Measurements from ENCODE around the gene PIK3R2. TPM values are rescaled to one million over a fixed set of nuclear protein-coding genes. Genes with fewer than 3 reads are reported as not detected.

PIK3R2 gene
- total RNA-seq, 4 donors from 2014 or later = 12.2 to 38.1 (median 15.7) TPM

- peak in 1 of 2 donors; percentile 24 for DNase-seq (ENCODE audit: low spot score in 2 of 2)
- H3K27me3 ChIP-seq = no peaks in the 10 kb centered on the region
- peaks cover 0 to 39% (median 4%) of the 10 kb centered on the region in 3 donors for H3K36me3 ChIP-seq
- H3K4me3 ChIP-seq = peak overlapping the region in 2 of 4 donors; percentile 77 to 92
- TF ChIP-seq POLR2A (IDR thresholded peaks at IDR 0.05) (no peak), EP300 (IDR thresholded peaks at IDR 0.05) (no peak)
- TF ChIP-seq, protein P1, sequence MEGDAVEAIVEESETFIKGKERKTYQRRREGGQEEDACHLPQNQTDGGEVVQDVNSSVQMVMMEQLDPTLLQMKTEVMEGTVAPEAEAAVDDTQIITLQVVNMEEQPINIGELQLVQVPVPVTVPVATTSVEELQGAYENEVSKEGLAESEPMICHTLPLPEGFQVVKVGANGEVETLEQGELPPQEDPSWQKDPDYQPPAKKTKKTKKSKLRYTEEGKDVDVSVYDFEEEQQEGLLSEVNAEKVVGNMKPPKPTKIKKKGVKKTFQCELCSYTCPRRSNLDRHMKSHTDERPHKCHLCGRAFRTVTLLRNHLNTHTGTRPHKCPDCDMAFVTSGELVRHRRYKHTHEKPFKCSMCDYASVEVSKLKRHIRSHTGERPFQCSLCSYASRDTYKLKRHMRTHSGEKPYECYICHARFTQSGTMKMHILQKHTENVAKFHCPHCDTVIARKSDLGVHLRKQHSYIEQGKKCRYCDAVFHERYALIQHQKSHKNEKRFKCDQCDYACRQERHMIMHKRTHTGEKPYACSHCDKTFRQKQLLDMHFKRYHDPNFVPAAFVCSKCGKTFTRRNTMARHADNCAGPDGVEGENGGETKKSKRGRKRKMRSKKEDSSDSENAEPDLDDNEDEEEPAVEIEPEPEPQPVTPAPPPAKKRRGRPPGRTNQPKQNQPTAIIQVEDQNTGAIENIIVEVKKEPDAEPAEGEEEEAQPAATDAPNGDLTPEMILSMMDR (IDR thresholded peaks at IDR 0.05) = no peak
- peak overlapping the region in 3 of 4 donors; percentile 86 to 91 (median 88) for H3K27ac ChIP-seq
- 32 to 35% methylated on average over 13 of the region's 13 CpGs for WGBS, 2 donors
- no peaks in the 10 kb centered on the region for H3K9me3 ChIP-seq
- peaks cover 3 to 31% (median 22%) of the 10 kb centered on the region in 4 donors for H3K4me1 ChIP-seq
Measured at GRCh38 chr19:18119013-18119716, 33.8 kb upstream of the PIK3R2 start.

- WGBS, 2 donors = 60 to 68% methylated on average over 14 of the region's 14 CpGs
- no peaks in the 10 kb centered on the region for H3K9me3 ChIP-seq
Measured at GRCh38 chr19:18119717-18120105, 33.3 kb upstream of the PIK3R2 start.

DNA sequence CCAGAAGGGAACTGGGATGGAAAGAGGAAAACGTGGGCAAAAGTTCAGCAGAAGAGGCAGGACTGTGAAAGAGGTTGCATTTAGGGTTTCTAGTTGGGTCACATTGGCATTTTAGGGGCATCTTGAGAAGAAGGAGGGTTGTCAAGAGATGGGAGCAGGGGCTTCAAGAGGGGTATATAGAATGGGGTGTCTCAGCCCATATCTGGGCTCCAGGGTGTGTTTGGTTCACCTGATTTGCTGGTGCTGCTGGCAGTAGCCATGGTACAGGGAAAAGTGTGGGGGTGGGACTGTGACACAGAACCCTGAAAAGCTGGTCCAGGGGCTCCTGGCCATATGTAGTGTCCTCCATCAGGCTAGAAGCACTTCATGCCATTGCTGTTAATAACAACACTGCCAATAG lies 32.8 kb upstream of the PIK3R2 start:
- Histone ChIP-seq H3K36me3 (peaks cover 0 to 42% (median 4%) of the 10 kb centered on the region in 3 donors), H3K27me3 (no peaks in the 10 kb centered on the region), H3K4me1 (peaks cover 3 to 31% (median 22%) of the 10 kb centered on the region in 4 donors), H3K4me3 (no peak overlapping the region), H3K9me3 (no peaks in the 10 kb centered on the region), H3K27ac (peak overlapping the region in 2 of 4 donors; percentile 42 to 88)
- WGBS, 2 donors = 31 to 35% methylated on average over 1 of the region's 1 CpG
- no peak for DNase-seq (ENCODE audit: low spot score in 2 of 2)
- TF ChIP-seq POLR2A (IDR thresholded peaks at IDR 0.05) (no peak), EP300 (IDR thresholded peaks at IDR 0.05) (no peak)
- TF ChIP-seq, protein P1 (IDR thresholded peaks at IDR 0.05) = no peak

More at GRCh38 chr19:18119717-18120105, 33.3 kb upstream of the PIK3R2 start:
- DNase-seq (ENCODE audit: low spot score in 2 of 2) = no peak
- Histone ChIP-seq H3K27ac (peak overlapping the region in 3 of 4 donors; percentile 42 to 91 (median 88)), H3K4me3 (peak overlapping the region in 1 of 4 donors; percentile 92), H3K4me1 (peaks cover 3 to 31% (median 22%) of the 10 kb centered on the region in 4 donors), H3K36me3 (peaks cover 0 to 39% (median 4%) of the 10 kb centered on the region in 3 donors), H3K27me3 (no peaks in the 10 kb centered on the region)
- TF ChIP-seq EP300 (IDR thresholded peaks at IDR 0.05) = no peak
- no peak for TF ChIP-seq POLR2A (IDR thresholded peaks at IDR 0.05)
- TF ChIP-seq, protein P1 (IDR thresholded peaks at IDR 0.05) = no peak

GRCh38 chr19:18121166-18121565 lies 31.8 kb upstream of the PIK3R2 start:
- TF ChIP-seq POLR2A (IDR thresholded peaks at IDR 0.05) = no peak
- TF ChIP-seq EP300 (IDR thresholded peaks at IDR 0.05) = no peak
- TF ChIP-seq, protein P1 (IDR thresholded peaks at IDR 0.05) = no peak
- Histone ChIP-seq H3K36me3 (peaks cover 0 to 48% (median 4%) of the 10 kb centered on the region in 3 donors), H3K27ac (no peak overlapping the region), H3K27me3 (no peaks in the 10 kb centered on the region), H3K9me3 (no peaks in the 10 kb centered on the region), H3K4me3 (no peak overlapping the region), H3K4me1 (peaks cover 3 to 31% (median 22%) of the 10 kb centered on the region in 4 donors)
- DNase-seq (ENCODE audit: low spot score in 2 of 2) = no peak
- 93 to 97% methylated on average over 5 of the region's 5 CpGs for WGBS, 2 donors

DNA sequence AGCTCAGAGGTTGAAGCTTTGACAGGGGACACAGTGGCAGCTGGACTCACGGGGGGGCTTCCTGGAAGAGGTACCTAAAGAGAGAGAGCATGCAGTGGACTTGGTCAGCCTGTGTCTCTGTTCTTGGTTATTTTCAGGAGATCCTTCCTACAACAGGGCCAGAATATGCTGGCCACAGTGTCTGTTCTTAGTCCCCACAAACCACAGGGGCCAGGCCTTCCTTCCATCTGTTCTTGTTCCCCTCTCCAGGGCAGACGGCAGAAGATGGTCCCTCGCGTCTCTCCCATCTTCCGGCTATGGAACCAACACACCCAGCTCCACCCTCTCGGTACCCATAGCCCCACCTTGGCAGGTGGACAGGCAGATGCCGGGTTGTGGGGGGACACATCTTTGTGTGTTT lies 30.5 kb upstream of the PIK3R2 start:
- peaks cover 3 to 25% (median 18%) of the 10 kb centered on the region in 4 donors for H3K4me1 ChIP-seq
- H3K36me3 ChIP-seq = peaks cover 0 to 53% (median 4%) of the 10 kb centered on the region in 3 donors
- H3K9me3 ChIP-seq = no peaks in the 10 kb centered on the region
- H3K4me3 ChIP-seq = no peak overlapping the region
- H3K27ac ChIP-seq = no peak overlapping the region
- no peak for DNase-seq (ENCODE audit: low spot score in 2 of 2)
- 86 to 94% methylated on average over 7 of the region's 7 CpGs for WGBS, 2 donors
- TF ChIP-seq, protein P1 (IDR thresholded peaks at IDR 0.05) = no peak
- TF ChIP-seq EP300 (IDR thresholded peaks at IDR 0.05) (no peak), POLR2A (IDR thresholded peaks at IDR 0.05) (no peak)
- no peaks in the 10 kb centered on the region for H3K27me3 ChIP-seq
